Cerebellar cortex (tissue), 1 donor: ENCODE data around the gene TFB1M.
"Not testable (repeated sequence)": the region's sequence is repeated elsewhere in the genome, so short reads cannot be mapped to it uniquely, and the experiment has no call there.

Experiments used
- DNase-seq: peaks from one replicate; pipeline ENCODE4 v3.0.0-alpha.2; 2015; ENCODE audit warnings: low spot score

The TFB1M gene

DNA sequence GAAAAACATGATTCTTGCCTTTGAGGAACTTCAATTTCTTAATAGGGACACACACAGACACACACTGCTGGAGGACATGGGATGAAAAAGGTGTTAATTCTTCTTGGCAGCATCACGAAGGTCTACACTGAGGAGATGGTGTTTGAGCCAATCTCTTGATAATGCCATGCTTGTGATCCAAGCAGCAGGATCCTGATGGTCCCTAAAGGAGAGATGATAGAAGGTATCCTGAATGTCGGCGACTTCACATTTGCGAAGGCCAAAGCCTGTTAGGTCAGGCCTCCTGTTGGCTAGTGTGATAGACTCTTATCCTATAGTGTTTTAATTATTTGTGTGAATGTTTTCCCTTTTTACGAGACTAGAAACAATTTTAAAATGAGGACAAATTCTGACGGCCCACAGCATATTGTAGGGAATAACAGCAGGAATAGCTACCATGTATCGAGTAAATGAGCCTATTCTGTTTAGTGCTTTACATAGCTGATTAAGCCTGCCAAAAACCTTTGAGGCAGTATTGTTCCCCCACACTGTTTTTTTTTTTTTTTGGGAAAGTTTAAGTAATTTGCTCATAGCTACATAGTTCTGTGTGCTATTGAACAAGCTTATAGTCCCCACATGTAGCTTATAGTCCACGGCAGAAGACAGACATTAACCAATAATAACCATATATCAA lies 15.3 kb upstream of the TFB1M start:
- DNase-seq, result no peak

DNA sequence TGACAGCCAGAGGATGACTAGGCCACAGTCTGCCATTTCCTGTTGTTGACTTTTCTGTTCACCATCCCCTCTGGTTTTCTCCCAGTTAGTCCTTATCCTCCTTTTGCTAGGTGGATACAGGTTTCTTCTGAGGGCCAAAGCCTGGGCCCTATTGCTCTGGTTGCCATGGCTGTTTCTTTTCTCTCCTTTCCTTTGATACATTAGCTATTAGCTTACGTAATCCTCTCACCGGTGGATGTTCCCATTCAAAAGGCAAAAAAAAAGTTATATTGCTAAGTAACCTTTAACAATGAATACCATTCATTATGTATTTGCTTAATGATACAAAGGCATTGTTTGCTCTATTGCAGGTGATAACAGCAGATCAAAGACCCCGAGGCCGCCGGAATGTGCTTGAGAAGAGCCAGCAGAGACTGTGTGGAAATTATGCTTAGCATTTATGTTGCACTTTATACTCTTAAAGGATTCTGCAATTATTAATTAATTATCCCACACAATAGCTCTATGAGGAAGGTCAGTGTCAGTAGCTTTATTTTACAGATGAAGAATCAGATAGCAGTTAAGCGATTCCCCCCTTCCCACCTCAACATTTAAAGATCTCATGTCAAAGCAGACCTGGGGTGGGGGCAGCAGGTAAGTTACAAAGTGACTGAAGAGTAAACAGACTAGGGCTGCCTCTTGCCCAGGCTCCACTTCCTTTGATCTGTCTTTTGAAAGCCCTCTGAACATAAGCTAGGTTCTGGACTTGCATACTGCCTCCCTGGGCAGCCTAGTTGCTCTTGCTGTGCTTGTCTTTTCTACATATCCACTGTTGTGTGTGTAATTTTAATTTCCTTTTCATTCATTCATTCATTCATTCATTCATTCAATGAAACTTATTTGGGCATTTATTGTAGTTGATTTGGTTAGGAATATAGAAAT lies 14.5 kb upstream of the TFB1M start:
- DNase-seq, result no peak

DNA sequence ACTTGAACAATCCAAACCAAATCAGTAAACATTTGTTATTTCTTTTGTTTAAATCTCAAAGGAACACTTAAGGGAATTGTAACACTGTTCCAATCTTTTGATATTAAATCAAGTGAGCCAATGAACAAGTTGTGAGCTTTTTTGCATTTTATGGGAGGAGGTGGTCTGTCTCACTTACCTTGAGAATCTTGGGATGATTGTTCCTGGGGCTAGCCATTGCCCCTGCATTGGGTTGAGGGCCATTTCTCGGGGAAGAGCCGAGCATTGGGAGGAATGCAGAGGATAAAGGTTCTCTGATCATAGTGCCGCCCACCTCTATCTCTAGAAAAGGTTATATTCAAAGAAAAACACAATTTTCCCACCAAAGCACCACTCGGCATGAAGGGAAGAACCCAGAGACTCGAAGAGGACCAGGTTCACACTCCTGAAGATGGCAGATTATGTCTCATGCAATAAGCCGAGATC lies 13.8 kb upstream of the TFB1M start:
- DNase-seq, result no peak

DNA sequence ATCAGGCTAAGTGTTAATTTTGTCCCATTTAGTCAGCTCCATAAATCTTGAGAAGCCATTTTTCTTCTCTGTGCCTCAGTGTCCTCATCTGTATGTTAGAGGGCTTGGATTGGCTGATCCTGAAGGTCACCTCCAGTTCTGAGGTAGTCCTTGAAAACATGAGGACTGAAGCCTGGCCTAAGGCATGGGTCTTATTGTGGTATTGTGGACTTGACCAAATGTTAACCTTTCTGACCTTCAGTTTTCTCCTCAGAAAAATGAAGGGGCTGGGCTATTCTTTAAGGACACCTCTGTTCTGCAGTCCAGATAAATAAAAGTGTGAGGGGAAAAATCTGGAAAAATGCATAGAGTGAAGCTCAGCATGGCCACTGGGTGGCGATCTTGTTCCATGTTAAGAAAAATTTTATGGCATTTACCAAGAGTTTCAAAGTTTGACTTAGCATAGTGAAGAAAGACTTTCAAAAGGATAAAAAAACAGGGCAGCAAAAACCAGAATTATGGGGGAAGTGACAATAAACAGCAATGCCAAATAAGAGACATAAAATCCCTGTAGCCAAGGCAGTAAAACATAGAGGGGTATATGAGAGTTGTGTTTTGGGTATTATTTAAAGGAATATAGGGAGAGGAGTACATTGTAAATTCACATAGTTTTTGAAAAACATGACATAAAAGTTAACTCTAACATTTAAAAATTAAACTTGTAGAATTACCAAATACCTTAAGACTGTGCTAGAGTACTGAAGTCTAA lies 13.2 kb upstream of the TFB1M start:
- DNase-seq, result peak; percentile 69

DNA sequence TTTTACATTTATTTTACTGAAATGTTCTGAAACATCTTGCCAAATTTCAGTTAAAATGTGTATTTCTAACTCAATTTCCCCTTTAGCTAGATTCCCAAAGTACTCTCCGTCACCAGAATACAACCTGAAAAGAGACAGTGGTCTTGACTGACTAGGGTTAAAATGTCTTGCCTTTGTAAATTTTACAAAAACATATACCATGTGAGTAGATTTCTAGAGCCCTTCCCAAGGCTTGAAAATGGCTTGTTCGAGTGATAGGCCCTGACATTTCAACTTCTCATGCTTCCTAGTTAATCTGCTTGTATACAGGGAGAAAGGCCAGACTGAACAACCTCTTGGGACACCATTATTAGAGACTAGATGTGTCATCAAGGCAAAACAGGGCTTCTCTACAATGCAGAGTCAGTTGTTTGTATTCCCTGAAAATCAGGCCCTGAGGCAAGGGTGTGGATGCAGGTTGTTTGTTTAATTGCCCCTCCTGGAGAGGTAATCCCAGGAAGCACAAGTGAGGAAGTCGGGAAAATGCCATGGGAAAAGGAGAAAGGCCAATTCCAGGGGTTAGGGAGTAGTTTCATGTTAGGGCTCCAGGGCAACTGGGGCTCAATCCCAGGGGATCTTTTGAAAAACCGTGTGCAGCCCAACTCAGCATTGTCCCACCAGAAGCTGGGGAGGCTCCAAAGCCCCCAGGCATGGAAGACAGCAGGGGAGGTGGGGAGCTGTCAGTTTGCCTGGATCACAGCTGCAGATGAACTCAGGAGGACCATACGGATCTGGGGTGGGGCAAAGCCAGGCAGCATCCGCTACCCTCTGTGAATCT lies 11.6 kb upstream of the TFB1M start:
- no peak for DNase-seq

DNA sequence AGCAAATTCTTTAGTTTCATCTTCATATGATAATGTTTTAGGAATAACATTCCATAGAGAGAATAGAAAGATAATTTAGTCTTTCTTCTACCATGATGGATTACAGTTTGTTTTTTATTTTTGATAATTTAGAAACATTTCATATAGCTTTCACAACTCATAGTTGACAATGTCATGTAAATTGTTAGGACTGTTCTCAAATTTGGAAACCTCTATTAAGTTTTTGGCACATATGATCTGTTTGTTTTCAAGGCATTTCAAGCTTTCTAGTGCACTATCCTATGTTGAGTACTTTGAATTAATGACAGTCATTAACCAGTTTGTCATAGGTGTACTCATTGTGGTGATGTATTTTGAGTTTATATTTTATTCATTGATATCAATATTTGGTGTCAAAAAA lies 10.7 kb upstream of the TFB1M start:
- no peak for DNase-seq

DNA sequence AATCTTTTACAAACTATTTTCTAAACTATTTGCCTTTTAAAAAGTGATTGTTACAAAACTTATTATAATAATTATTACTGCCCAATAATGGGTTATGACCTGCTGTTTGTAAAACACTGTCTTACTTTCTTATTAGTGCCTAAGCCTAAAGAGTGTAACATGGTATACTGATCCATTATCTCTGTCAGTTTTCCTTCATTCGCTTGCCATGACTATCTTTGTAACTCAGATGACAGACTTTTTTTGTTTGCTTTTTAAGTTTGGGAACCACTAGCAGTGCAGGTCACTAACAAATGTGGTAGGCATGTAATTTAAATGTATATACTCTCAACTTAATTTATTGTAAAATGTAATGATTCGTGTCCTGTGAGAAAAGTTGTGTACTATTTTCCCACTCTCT lies 9.9 kb upstream of the TFB1M start:
- DNase-seq, result no peak

DNA sequence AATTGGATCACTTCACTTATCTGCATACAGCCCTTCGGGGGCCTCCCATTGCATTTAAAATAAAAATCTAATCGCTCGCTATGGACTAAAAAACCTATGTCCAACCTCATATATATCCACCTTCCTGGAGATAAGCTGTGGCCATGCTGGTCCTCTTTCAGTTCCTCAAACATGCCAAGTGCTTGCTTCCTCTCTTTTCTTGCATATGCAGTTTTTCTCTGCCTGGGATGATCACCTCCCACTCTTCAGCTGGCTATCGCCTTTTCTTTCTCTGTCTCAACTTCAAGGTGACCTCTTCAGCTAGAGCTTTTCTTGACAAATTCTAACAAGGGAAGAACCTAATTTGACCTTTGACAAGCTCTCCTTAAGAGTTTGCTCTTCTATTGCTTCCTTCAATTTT lies 5.6 kb upstream of the TFB1M start:
- no peak for DNase-seq

DNA sequence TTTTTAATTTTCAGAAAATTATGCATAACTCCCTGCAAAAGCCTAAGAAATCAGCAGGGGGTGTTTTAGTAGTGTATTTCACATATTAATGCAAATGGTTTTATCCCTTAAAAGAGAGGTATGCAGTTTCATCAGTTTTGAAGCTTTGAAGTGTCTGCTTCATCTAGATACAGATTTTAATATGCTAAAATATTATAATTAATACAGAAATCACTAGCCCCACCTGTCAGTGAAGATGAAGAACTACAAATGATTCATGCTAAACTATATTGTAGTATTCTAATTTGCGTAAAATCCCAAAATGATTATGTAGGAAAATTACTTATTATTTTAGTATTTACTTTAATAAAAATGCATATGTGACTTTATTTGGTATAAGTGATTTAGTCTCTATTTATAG lies 2.9 kb upstream of the TFB1M start:
- no peak for DNase-seq

DNA sequence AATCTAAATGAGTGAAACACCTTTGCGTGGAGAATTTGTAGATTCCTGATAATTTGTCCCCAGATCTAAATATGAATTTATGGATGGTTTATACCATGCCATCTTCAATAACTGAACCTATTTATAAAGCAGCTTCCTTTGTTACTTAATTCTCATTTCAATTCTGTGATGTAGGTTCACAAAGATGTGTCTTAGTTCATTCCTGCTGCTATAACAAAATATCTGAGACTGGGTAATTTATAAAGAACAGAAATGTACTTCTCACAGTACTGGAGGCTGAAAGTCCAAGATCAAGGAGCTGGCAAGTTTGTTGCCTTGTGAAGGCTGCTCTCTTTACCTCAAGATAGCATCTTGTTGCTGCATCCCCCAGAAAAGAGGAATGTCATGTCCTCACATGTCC lies 2.1 kb upstream of the TFB1M start:
- no peak for DNase-seq

DNA sequence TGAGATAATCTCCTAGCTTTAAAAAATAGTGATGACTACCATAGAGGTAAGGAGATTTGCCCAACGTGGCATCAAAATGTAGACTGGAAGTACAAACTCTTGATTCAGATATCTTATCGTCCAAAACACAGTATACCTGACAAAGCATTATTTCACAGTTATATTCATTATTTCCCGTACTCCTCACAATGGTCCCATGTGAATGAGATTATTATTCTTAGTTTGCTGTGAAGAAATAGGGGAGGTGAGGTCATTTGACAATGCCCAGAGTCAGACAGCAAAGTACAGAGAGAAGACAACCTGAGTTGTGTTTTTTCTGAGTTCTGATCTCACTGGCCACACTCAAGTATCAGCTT lies 1.2 kb upstream of the TFB1M start:
- no peak for DNase-seq

DNA sequence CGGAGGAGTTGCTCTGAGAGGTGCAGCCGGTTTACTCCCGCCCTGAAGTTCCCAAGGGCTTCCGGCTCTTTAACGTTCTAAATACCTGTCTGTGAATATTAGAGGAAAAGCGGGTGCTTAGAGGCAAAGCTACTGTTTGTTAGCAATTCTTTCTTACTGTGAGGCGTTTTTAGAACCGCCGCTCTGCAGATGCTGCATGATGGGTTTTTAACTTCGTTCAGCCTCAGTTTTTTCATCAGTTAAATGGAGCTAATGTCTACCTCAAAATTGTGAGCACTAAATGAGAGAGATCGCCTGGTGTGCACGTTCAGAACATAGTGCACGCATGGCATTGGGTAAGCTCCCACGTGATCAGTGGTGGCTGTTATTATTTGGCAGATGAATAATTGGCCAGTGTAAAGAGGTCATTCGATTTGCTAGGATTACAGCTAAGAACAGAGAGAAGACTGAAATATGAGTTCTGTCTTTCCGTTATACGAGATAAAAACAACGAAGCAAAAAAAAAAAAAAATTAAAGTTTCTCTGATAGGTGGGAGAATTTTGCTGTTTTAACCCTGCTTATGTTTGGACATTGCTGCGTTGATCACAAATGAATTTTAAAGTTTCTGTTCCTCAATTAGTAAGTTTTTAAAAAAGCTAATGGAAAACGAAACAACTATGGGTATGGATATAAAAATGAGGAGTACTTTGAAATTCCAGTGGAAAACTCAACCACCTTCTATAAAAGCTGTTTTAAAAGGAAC lies 660 bp upstream of the TFB1M start:
- DNase-seq, result peak; percentile 86

DNA sequence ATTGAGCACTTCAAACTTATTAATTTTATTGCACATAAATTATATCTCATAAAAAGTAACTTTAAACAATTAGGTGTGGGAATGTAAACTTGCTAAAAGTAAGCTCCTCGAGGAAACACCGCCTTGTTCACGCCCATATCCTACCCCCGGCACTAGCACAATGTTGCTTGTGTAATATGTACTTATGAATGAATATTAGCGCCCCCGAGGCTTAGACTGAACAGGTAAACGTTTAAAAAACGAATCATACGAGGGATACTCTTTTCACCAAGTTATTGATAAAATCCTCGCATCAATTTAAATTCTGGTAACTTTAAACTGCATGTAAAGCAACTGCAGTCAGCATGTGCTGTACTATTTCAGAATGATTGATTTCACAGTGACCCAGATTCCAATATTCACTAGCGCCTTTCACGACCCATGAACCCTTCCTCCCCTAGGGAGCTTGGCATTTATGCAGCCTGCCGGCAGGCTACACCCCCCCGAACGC lies 637 bp downstream of the TFB1M start:
- DNase-seq, result no peak

DNA sequence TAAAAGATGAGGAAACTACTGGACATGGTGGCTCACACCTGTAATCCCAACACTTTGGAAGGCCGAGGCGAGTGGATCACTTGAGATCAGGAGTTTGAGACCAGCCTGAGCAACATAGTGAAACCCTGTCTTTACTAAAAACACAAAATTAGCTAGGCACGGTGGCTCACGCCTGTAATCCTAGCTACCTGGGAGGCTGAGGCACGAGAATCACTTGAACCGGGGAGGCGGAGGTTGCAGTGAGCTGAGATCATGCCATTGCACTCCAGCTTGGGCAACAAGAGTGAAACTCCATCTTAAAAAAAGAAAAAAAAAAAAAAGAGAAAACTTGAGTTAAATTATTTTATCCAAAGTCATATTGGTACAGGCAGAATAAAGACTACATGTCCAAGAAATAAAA lies 1.3 kb downstream of the TFB1M start:
- DNase-seq, result not testable (repeated sequence)

DNA sequence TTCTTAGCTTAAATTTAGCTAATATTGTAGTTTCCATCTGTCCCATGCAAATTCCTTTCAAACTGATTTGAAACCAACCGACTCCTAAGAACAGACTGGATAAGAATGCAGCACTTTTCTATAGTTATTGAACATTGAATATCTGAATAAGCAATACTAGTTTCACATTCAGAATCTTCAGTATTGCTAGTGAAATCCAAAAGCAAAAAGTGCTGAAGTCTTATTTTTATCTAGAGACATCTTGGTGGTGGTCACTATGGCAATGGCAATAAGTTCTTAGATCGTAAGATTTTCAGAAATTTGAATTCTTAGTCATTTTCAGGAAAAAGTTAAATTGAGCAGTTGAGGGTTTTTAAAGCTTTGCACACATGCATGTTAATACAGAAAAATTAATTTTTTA lies 2.7 kb downstream of the TFB1M start:
- DNase-seq, result no peak

DNA sequence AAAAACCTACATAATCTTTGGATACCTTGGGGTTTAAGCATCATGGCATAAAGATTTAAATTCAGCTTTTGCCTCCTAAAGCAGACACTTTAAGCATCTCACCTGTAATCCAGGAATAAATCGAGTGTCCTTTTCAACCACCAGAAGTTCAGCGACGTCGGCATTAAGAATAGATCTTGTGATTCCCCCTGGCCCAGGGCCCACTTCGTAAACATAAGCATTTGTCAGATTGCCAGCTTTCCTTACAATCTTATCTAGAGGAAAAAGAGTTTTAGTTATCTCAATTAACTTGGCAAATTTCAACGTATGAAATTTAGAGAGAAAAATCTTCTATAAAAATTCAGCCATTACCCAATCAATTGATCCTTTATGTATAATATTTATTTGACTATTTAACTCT lies 3.2 kb downstream of the TFB1M start:
- no peak for DNase-seq

DNA sequence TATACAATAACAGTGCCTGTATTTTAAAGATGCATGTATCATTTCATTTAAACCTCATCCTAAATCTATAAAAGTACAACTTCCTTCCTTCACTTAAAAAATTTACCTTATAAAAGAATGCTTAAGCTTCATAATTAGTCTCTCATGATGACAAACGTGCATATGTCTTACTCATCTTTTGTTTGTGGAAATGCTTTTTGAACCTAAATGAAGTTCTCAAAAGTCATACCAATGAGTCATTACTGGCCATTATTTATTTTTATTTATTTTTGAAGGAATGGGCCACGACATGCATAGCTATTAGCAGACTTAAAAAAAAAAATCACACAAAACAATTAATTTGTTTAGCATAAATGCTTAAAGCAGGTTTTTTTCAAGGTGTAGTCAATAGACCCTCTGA lies 3.7 kb downstream of the TFB1M start:
- DNase-seq, result no peak

DNA sequence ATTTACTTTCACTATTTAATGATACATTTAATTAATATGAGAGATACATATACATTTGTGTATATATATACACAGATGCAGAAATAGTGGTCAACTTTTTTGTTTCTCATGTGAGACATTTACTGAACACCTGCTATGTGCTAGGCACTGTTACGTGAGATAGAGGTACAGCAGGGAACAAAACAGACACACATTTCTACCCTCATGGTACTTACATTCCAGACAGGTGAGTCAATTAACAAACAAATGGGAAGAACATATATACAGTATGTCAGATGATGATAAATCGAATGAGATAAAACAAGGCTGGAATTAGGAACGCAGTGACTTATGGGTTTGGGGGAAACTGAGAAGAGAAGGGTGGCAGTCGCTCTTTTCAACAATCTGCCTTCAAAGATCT lies 5.1 kb downstream of the TFB1M start:
- no peak for DNase-seq

DNA sequence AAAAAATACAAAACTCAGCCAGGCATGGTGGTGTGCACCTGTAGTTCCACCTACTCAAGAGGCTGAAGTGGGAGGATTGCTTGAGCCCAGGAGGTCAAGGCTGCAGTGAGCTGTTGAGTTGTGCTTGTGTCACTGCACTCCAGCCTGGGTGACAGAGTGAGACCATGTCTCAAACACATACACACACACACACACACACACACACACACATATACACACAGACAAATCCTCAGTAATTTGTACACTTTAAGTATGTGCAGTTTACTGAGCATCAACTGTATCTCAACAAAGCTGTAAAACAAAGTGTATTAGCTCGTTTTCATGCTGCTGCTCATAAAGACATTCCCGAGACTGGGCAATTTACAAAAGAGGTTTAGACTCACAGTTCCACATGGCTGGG lies 7.3 kb downstream of the TFB1M start:
- no peak for DNase-seq

DNA sequence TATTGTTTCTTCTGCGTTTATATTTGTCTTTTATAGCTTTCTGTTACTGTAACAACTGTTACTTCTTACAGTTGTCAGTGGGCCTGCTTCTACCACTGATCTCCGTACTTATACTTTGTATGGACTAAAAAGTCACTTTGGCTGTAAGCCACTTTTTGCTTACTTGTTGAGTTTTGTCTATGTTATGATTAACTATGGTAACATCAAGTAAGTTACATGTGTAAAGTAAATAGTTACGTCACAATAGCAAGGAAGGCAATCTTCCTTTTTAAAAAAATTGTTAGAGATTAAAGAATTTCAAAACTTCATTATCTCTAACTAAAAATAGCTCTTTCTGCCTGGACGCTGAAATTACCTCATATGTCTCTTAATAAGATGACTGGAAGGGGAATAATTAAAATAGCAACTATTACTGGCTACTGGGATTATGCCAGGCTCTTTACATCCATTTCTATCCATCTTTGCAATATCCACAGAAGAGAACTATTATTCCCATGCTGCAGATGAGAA lies 10.9 kb downstream of the TFB1M start:
- no peak for DNase-seq

DNA sequence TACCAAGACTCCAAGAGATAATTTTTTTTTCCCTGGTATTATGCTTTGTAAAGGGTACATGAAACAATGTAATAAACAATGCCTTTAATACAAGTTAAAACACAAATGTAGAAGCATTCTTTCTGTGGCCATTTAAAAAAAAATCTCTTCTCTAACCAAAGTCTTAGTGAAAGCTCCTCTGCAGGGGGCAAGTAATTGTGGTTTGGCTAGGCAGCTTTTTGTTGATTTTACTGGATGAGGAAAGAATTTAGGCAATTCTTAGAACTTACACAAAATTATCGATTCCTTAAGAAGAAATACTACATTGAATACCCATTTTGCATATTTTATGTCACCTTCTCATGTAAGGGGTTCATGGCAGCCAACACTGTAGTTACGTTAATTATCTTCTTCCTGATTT lies 12.4 kb downstream of the TFB1M start:
- DNase-seq, result no peak
